ENCODE data around the gene D2HGDH.

- TF ChIP-seq POLR2A (IDR thresholded peaks at IDR 0.05; ENCODE audit: low read depth, low read length) (no peak), PAX5 (IDR thresholded peaks at IDR 0.05; ENCODE audit: insufficient read depth, low read length, severe bottlenecking) (no peak), POLR2AphosphoS5 (IDR thresholded peaks at IDR 0.05; ENCODE audit: low read depth, low read length) (no peak)
These were observed 25.6 kb upstream of the D2HGDH start for GRCh38 chr2:241708879-241709278.
